Adrenal gland (tissue), 5 donors: Measurements from ENCODE around the gene GOT1.

Experiments used
- CTCF ChIP-seq, 6 experiments: fragments of 450-650 bp in 4 of 6; fragments of 200-600 bp in 2 of 6; sonication (generic) in 1 of 6; IDR thresholded peaks; 1 replicate in 5 of 6; 2 replicates in 1 of 6; pipeline versions ENCODE4 v1.5.1 to v1.8.0; 2016 to 2021; ENCODE audit warnings: antibody characterized with exemption in 6 of 6, mild to moderate bottlenecking in 2 of 6, moderate library complexity in 1 of 6
- POLR2A ChIP-seq, 2 donors: fragments of 450-650 bp; IDR thresholded peaks; one replicate each; pipeline ENCODE4 v1.6.1; 2017; ENCODE audit warnings: antibody characterized with exemption in 2 of 2, mild to moderate bottlenecking in 2 of 2, moderate library complexity in 1 of 2
- donor health status: DM: no; HTN: no; CAD: no.

- TF ChIP-seq POLR2A (IDR thresholded peaks at IDR 0.05) (no peak), CTCF (IDR thresholded peaks at IDR 0.05) (no peak)
These were observed 28.8 kb upstream of the GOT1 start for GRCh38 chr10:99459217-99459616.
